GM18508 (cell line): ENCODE data around the gene MADD.
"Not testable (repeated sequence)": the region's sequence is repeated elsewhere in the genome, so short reads cannot be mapped to it uniquely, and the experiment has no call there.

ENCODE experiments used
- ATAC-seq: cut with Tn5 transposase; IDR thresholded peaks from one replicate; pipeline ENCODE4 v1.9.1; 2021; ENCODE audit warnings: moderate number of reproducible peaks; ENCODE audit not compliant: insufficient read depth, unreplicated experiment

The MADD gene

GRCh38 chr11:47316501-47316900 is 46.6 kb downstream of the MADD start:
- ATAC-seq, result not testable (repeated sequence)

- peak; percentile 66 for ATAC-seq
Measured at GRCh38 chr11:47317064-47317828, 47.3 kb downstream of the MADD start.

- no peak for ATAC-seq
Measured at GRCh38 chr11:47318166-47318565, 48.2 kb downstream of the MADD start.

- no peak for ATAC-seq
Measured at GRCh38 chr11:47324520-47324919, 54.6 kb downstream of the MADD start.

- ATAC-seq, result no peak
Measured at GRCh38 chr11:47325271-47326041, 55.5 kb downstream of the MADD start.

GRCh38 chr11:47326198-47326597 is 56.3 kb downstream of the MADD start:
- ATAC-seq, result no peak

DNA sequence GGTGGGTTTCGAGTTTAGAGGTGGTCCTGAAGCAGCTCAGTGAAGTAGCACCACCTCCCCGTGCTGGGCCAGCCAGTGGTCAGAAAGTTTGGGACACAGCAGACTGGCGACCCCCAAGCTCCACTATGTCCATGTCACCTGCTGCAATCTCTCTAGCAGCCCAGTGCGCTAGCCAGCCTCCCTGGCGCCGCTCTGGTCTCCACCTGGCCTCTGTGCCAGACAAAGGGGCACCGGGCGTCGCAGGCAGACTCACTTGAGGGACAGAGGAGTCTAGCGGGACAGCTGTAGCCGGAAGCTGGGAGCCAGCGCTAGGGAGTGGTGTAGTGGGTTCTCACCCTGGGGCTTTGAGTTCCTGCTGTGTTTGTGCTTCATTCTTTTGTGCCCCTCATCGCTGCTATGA is 57.1 kb downstream of the MADD start:
- ATAC-seq, result no peak

- no peak for ATAC-seq
Measured at GRCh38 chr11:47327949-47328348, 58.0 kb downstream of the MADD start.

DNA sequence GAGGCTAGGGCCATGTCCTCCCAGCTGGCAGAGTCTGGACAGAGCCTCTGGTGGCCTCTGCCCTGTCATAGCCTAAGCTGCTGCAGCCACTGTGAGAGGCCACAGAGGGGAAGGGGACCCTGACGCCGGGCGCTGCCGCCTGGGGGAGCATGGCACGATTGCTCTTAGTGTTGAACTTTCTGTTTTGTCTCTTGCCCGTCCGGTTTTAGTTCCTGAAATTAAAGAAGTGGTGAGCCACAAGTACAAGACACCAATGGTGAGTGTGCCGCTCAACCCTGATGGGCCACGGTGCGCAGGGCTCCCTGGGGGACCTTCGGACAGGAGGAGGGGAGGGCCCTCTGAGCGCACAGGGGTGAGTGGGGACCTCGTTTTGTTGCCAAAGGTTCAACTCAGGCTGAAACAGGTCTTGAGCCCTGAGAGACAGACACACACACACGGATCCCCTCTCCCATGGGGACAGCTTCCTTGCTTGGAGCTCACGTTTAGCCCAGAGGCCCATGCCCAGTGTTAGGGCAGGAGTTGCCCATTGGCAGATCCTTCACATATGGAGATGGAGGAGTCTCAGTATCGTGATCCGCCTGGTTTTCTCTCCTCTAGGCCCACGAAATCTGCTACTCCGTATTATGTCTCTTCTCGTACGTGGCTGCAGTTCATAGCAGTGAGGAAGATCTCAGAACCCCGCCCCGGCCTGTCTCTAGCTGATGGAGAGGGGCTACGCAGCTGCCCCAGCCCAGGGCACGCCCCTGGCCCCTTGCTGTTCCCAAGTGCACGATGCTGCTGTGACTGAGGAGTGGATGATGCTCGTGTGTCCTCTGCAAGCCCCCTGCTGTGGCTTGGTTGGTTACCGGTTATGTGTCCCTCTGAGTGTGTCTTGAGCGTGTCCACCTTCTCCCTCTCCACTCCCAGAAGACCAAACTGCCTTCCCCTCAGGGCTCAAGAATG is 58.8 kb downstream of the MADD start:
- peak; percentile 56 for ATAC-seq

GRCh38 chr11:47329431-47329986 is 59.6 kb downstream of the MADD start:
- ATAC-seq, result no peak

DNA sequence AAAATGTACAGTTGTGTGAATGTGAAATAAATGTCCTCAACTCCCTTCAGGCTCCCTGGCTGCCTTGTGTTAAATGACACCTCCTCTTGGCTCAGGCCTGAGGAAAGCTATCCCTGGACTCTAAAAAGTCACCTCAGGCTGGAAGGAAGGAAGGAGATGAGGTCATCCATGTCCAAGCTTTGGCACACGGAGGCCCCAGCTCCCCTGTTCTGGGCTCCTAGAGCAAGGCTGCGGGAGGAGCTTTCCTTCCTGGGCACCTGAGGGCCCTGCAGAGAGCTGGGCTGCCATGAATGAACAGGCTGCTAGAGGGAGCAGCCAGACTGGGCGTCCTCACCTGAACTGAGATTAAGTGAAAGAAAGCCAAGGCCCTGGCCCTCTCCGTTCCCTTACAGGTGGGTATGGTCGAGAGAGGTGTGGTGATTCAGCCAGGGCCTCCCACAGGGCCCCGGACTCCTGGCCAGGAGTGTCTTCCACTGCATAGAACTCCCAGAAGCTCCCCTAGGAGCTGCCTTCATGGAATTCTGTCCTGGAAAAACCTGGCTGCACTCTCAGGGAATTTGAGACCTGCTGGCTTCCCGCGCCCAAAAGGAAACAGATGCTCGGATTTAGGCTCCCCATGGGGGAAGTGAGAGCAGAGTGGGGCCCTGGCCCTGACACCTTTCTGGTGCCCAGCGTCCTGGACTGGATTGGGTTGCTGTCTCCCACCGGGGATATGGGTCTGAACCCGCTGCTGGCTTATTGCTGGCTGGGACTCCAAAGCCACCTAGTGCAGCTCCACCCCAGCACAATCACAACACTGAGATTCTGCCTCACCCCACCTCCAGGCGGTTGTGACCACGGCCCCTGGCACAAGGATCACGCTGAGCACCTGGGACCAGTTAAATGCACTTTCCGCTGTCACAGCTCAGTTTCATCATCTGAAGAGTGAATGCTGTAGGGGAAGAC is 60.3 kb downstream of the MADD start:
- ATAC-seq, result no peak

GRCh38 chr11:47331454-47332302 is 61.7 kb downstream of the MADD start:
- ATAC-seq, result no peak

GRCh38 chr11:47332303-47332711 is 62.4 kb downstream of the MADD start:
- no peak for ATAC-seq

- no peak for ATAC-seq
Measured at GRCh38 chr11:47332791-47333525, 63.0 kb downstream of the MADD start.

GRCh38 chr11:47333526-47333845 is 63.6 kb downstream of the MADD start:
- no peak for ATAC-seq

DNA sequence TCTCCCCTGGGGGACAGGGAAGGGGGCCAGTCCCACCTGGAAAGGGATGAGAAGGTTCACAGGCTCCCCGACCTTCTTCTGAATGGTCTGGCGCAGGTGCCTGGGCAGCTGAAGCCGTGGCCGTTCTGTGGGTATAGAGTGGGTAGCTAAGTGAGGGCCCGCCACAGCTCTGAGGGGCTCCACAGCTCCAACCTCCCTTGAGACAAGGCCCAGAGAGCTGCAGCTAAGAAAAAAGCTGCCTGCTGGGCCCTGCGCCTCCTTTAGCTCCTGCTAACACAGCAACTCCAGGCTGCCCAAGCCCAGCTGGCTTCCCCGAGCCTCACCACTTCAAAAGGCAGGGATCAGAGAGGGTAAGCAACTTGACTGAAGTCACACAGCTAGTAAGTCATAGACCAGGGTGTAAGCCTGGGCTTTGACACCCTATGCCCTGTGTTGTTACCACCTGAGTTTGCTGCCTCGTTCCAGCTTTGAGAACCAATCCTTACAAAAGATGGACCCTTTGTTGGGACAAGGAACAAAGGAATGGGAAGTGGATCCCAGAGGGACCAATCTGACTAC is 64.0 kb downstream of the MADD start:
- no peak for ATAC-seq

DNA sequence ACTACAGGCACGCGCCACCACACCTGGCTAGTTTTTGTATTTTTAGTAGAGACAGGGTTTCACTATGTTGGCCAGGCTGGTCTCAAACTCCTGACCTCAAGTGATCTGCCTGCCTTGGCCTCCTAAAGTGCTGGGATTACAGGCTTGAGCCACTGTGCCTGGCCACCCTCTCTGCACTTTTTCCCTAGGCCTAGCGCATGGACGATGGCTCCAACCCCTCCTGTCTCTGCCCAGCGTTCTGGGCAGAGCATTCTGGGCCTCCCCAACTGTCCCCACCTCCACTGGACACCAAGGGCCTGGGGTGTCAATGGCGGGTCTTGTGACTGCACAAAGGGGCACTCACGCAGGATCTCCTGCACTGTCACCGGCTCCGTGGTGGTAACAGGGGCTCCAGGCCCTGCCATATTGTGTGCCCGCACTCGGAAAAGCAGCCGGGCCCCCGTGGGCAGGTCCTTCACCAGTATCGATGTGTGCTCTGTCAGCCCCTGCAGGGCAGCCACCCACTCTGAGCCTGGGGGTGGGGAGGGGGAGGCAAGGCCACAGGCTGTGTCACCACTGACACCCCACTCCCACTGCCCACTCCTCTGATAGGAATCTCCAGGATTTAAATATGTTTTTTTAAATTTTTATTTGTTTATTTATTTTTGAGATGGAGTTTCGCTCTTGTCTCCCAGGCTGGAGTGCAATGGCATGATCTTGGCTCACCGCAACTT is 64.9 kb downstream of the MADD start:
- ATAC-seq, result not testable (repeated sequence)
